H9 (cell line): ENCODE results near the gene TEX53. TPM values are rescaled to one million over a fixed set of nuclear protein-coding genes. Genes with fewer than 3 reads are reported as not detected.

Source experiments
- DNase-seq: peaks from one replicate; pipeline ENCODE4 v3.0.0-alpha.2; 2017
- H2AFZ ChIP-seq: one replicate; pipeline ENCODE4 v1.6.1; 2013; ENCODE audit warnings: mild to moderate bottlenecking, low read length, control low read depth, moderate library complexity
- H2AK5ac ChIP-seq: 2 replicates; pipeline ENCODE4 v1.6.1; 2013; ENCODE audit warnings: low read length, control low read depth, mixed read lengths; ENCODE audit not compliant: insufficient read length
- H2BK120ac ChIP-seq: one replicate; pipeline ENCODE4 v1.6.1; 2013; ENCODE audit warnings: low read depth, mild to moderate bottlenecking, low read length, control low read depth, inconsistent platforms; ENCODE audit not compliant: poor library complexity, severe bottlenecking
- H2BK12ac ChIP-seq: 2 replicates; pipeline ENCODE4 v1.6.1; 2013; ENCODE audit warnings: low read length, control low read depth, mixed read lengths, low read depth; ENCODE audit not compliant: insufficient read length
- H2BK15ac ChIP-seq: 2 replicates; pipeline ENCODE4 v1.6.1; 2013; ENCODE audit warnings: low read depth, low read length, control low read depth
- H2BK20ac ChIP-seq: one replicate; pipeline ENCODE4 v1.6.1; 2013; ENCODE audit warnings: low read depth, mild to moderate bottlenecking, low read length, control low read depth, inconsistent platforms; ENCODE audit not compliant: poor library complexity, severe bottlenecking
- H2BK5ac ChIP-seq: 2 replicates; pipeline ENCODE4 v1.6.1; 2013; ENCODE audit warnings: low read length, control low read depth, mixed read lengths; ENCODE audit not compliant: insufficient read length
- H3K14ac ChIP-seq: 2 replicates; pipeline ENCODE4 v1.6.1; 2013; ENCODE audit warnings: low read length, control low read depth; ENCODE audit not compliant: insufficient read depth
- H3K18ac ChIP-seq: 2 replicates; pipeline ENCODE4 v1.6.1; 2013; ENCODE audit warnings: low read depth, mild to moderate bottlenecking, mixed read lengths, low read length, control low read depth; ENCODE audit not compliant: insufficient read length
- H3K23ac ChIP-seq: 2 replicates; pipeline ENCODE4 v1.6.1; 2013; ENCODE audit warnings: low read length, control low read depth, mixed read lengths, low read depth; ENCODE audit not compliant: insufficient read length
- H3K23me2 ChIP-seq: 2 replicates; pipeline ENCODE4 v1.6.1; 2013; ENCODE audit warnings: low read depth, mild to moderate bottlenecking, mixed read lengths, low read length, control low read depth; ENCODE audit not compliant: insufficient read length, poor library complexity, severe bottlenecking
- H3K27ac ChIP-seq: 2 replicates; pipeline ENCODE4 v1.5.1; 2013; ENCODE audit warnings: low read length, control low read depth, mixed read lengths, low read depth; ENCODE audit not compliant: insufficient read length
- H3K27me3 ChIP-seq: 2 replicates; pipeline ENCODE4 v1.6.1; 2013; ENCODE audit warnings: low read length, control low read depth, inconsistent platforms; ENCODE audit not compliant: insufficient read depth
- H3K4ac ChIP-seq: 2 replicates; pipeline ENCODE4 v1.6.1; 2013; ENCODE audit warnings: low read depth, mild to moderate bottlenecking, control low read depth, inconsistent platforms, low read length, moderate library complexity
- H3K4me1 ChIP-seq: 2 replicates; pipeline ENCODE4 v1.6.1; 2013; ENCODE audit warnings: low read length, control low read depth, inconsistent platforms; ENCODE audit not compliant: insufficient read depth
- H3K4me2 ChIP-seq: 2 replicates; pipeline ENCODE4 v1.6.1; 2013; ENCODE audit warnings: low read length, control low read depth, mixed read lengths; ENCODE audit not compliant: insufficient read length, insufficient read depth
- H3K56ac ChIP-seq: 2 replicates; pipeline ENCODE4 v1.6.1; 2013; ENCODE audit warnings: low read depth, mild to moderate bottlenecking, mixed read lengths, low read length, control low read depth; ENCODE audit not compliant: insufficient read length
- H3K79me1 ChIP-seq: 2 replicates; pipeline ENCODE4 v1.6.1; 2013; ENCODE audit warnings: low read depth, mild to moderate bottlenecking, moderate library complexity, low read length, control low read depth, inconsistent platforms; ENCODE audit not compliant: insufficient read depth, poor library complexity, severe bottlenecking
- H3K79me2 ChIP-seq: 2 replicates; pipeline ENCODE4 v1.6.1; 2013; ENCODE audit warnings: low read length, control low read depth, inconsistent platforms; ENCODE audit not compliant: insufficient read depth
- H3K9ac ChIP-seq: 2 replicates; pipeline ENCODE4 v1.6.1; 2013; ENCODE audit warnings: low read length, control low read depth, mixed read lengths; ENCODE audit not compliant: insufficient read length; ENCODE audit errors: extremely low read depth
- H3K9me3 ChIP-seq: one replicate; pipeline ENCODE4 v1.6.1; 2013; ENCODE audit warnings: low read depth, low read length, inconsistent platforms; ENCODE audit not compliant: control insufficient read depth
- H3T11ph ChIP-seq: one replicate; pipeline ENCODE4 v1.6.1; 2013; ENCODE audit warnings: mild to moderate bottlenecking, low read length, control low read depth, inconsistent platforms
- H4K20me1 ChIP-seq: one replicate; pipeline ENCODE4 v1.6.1; 2013; ENCODE audit not compliant: control insufficient read depth, insufficient read length, insufficient read depth
- H4K5ac ChIP-seq: 2 replicates; pipeline ENCODE4 v1.6.1; 2013; ENCODE audit warnings: low read depth, mild to moderate bottlenecking, mixed read lengths, low read length, control low read depth; ENCODE audit not compliant: insufficient read length
- H4K8ac ChIP-seq: replicated peaks from 2 replicates; pipeline ENCODE4 v1.6.1; 2013; ENCODE audit warnings: low read length, control low read depth, mixed read lengths, low read depth; ENCODE audit not compliant: insufficient read length
- H4K91ac ChIP-seq: 2 replicates; pipeline ENCODE4 v1.6.1; 2013; ENCODE audit warnings: low read depth, mild to moderate bottlenecking, moderate library complexity, mixed read lengths, low read length, control low read depth; ENCODE audit not compliant: insufficient read length
- H3K27ac Mint-ChIP-seq, 3 experiments: 2 replicates in 2 of 3; 3 replicates in 1 of 3; pipeline ENCODE4 v1.8.0; 2020 to 2021; ENCODE audit warnings: mixed read lengths in 3 of 3, mild to moderate bottlenecking in 1 of 3, moderate library complexity in 1 of 3
- H3K27me3 Mint-ChIP-seq: 2 replicates; pipeline ENCODE4 v1.8.0; 2021; ENCODE audit warnings: low read depth, mild to moderate bottlenecking, moderate library complexity, mixed read lengths
- H3K36me3 Mint-ChIP-seq, 3 experiments: 2 replicates in 2 of 3; 3 replicates in 1 of 3; pipeline ENCODE4 v1.8.0; 2020 to 2021; ENCODE audit warnings: low read depth in 3 of 3, mixed read lengths in 3 of 3; ENCODE audit not compliant: insufficient read depth in 1 of 3
- H3K4me1 Mint-ChIP-seq, 2 experiments: 2 replicates each; pipeline ENCODE4 v1.8.0; 2020; ENCODE audit warnings: mixed read lengths in 2 of 2
- H3K4me3 Mint-ChIP-seq, 2 experiments: 2 replicates in 1 of 2; 3 replicates in 1 of 2; pipeline ENCODE4 v1.8.0; 2020 to 2021; ENCODE audit warnings: mild to moderate bottlenecking in 2 of 2, mixed read lengths in 2 of 2, moderate library complexity in 1 of 2
- H3K9me3 Mint-ChIP-seq, 2 experiments: 2 replicates in 1 of 2; 3 replicates in 1 of 2; pipeline ENCODE4 v1.8.0; 2020; ENCODE audit warnings: mild to moderate bottlenecking in 2 of 2, mixed read lengths in 2 of 2, moderate library complexity in 1 of 2
- CTCF ChIP-seq: fragments of 200-600 bp; sonication (generic); conservative IDR thresholded peaks from 3 replicates; pipeline ENCODE4 v1.8.0; 2021; ENCODE audit warnings: antibody characterized with exemption, mild to moderate bottlenecking
- WGBS: extraction: QIAGEN DNeasy Blood & Tissue Kit; methylation state at CpG from one replicate; pipeline ENCODE4 v1.1.7; 2013; ENCODE audit warnings: missing lambda C conversion rate, low lambda C conversion rate, mixed read lengths; ENCODE audit not compliant: insufficient read length; ENCODE audit errors: extremely low coverage; 5-methylcytosine and 5-hydroxymethylcytosine counted together
- total RNA-seq: library from RNA; stranded (reverse); gene quantifications from 2 replicates; pipeline ENCODE4 v1.2.1, GENCODE V29; 2021

The TEX53 gene
- total RNA-seq, 1 experiment from 2014 or later, result not detected

- H2AFZ ChIP-seq, result no peak overlapping the region
- H3K14ac ChIP-seq, result no peak overlapping the region
- H2BK5ac ChIP-seq, result no peak overlapping the region
- no peak overlapping the region for H3T11ph ChIP-seq
- H3K56ac ChIP-seq, result no peak overlapping the region
- H3K9me3 ChIP-seq, result no peaks in the 10 kb centered on the region
- H3K27me3 ChIP-seq, result no peaks in the 10 kb centered on the region; the same call in 1 of the 2 replicates
- H4K5ac ChIP-seq, result no peak overlapping the region
- no peak overlapping the region for H2BK120ac ChIP-seq
- H3K4ac ChIP-seq, result no peak overlapping the region
- TF ChIP-seq CTCF, result no peak
- H3K79me1 ChIP-seq, result no peaks in the 10 kb centered on the region
- H3K4me1 Mint-ChIP-seq, result peaks cover 10 to 18% of the 10 kb centered on the region in 2 experiments
- H3K27ac Mint-ChIP-seq, result no peak overlapping the region
- no peak overlapping the region for H2BK15ac ChIP-seq
- no peak overlapping the region for H4K8ac ChIP-seq
- H2AK5ac ChIP-seq, result no peak overlapping the region
- no peak overlapping the region for H3K27ac ChIP-seq
- no peak overlapping the region for H2BK12ac ChIP-seq
- no peak overlapping the region for H3K23ac ChIP-seq
- no peaks in the 10 kb centered on the region for H3K79me2 ChIP-seq
- H4K91ac ChIP-seq, result no peak overlapping the region
- DNase-seq, result no peak
- H3K9me3 Mint-ChIP-seq, result no peaks in the 10 kb centered on the region
- H3K23me2 ChIP-seq, result no peaks in the 10 kb centered on the region
- no peak overlapping the region for H3K4me3 Mint-ChIP-seq
- no CpG with 5 or more reads among the region's 2 CpGs for WGBS
- H2BK20ac ChIP-seq, result no peak overlapping the region
- no peaks in the 10 kb centered on the region for H3K4me1 ChIP-seq
- H3K18ac ChIP-seq, result no peak overlapping the region
- H4K20me1 ChIP-seq, result no peaks in the 10 kb centered on the region
- H3K27me3 Mint-ChIP-seq, result peaks cover 65% of the 10 kb centered on the region
- H3K4me2 ChIP-seq, result no peak overlapping the region
- no peak overlapping the region for H3K9ac ChIP-seq
- no peaks in the 10 kb centered on the region for H3K36me3 Mint-ChIP-seq
Observed at GRCh38 chr9:114693248-114693855, 35.7 kb upstream of the TEX53 start.
